HepG2 (cell line): ENCODE data around the gene PNRC1. TPM values are rescaled to one million over a fixed set of nuclear protein-coding genes. Genes with fewer than 3 reads are reported as not detected.

ENCODE experiments used
- ATAC-seq: fragments of 200-7000 bp; cut with Tn5 transposase; 3 replicates; pipeline ENCODE4 v1.9.1; 2020; ENCODE audit warnings: mild to moderate bottlenecking, moderate library complexity
- BruUV-seq: library from RNA; stranded (reverse); fragments of 400-500 nt; replicated peaks from 2 replicates; lab custom pipeline; 2021; lab: Mats Ljungman, UMichigan
- CTCF ChIA-PET: fragments of 300-600 bp; formaldehyde crosslinking; extraction: SDS; loops from one replicate; lab custom pipeline; 2021; ENCODE audit warnings: low total read pairs, inconsistent platforms, low intra/inter-chr PET ratio; lab: Yijun Ruan, JAX
- POLR2A ChIA-PET: fragments of 350-600 bp; sonication (Branson Sonifier 250); formaldehyde crosslinking; loops from one replicate; lab custom pipeline; 2020; ENCODE audit warnings: antibody characterized with exemption, inconsistent platforms; lab: Yijun Ruan, JAX
- DNase-seq: peaks from one replicate; pipeline ENCODE4 v3.0.0-alpha.2; 2015; ENCODE audit warnings: low spot score
- FAIRE-seq: peaks from 3 replicates; lab custom pipeline; 2011; peaks lifted over from hg19 to GRCh38; lab: Jason Lieb, UNC
- H2AFZ ChIP-seq: one replicate; pipeline ENCODE4 v1.6.1; 2011; ENCODE audit warnings: low read length, inconsistent platforms
- H3K27ac ChIP-seq: fragments of 300-600 bp; 3 replicates; pipeline ENCODE4 v1.8.0; 2011; ENCODE audit warnings: mixed run types, mild to moderate bottlenecking, mixed read lengths, low read length, inconsistent platforms; ENCODE audit not compliant: insufficient read depth; ENCODE audit errors: extremely low read length
- H3K27me3 ChIP-seq, 2 experiments: fragments of 200-600 bp in 1 of 2; 2 replicates in 1 of 2; 3 replicates in 1 of 2; pipeline versions ENCODE4 v1.6.0 to v1.8.0; 2011; ENCODE audit warnings: low read length in 2 of 2, mild to moderate bottlenecking in 2 of 2, moderate library complexity in 2 of 2, inconsistent platforms in 1 of 2; ENCODE audit not compliant: insufficient read depth in 2 of 2, control insufficient read depth in 1 of 2
- H3K36me3 ChIP-seq, 2 experiments: fragments of 200-600 bp in 1 of 2; replicated peaks in 1 of 2; 2 replicates in 1 of 2; 3 replicates in 1 of 2; pipeline versions ENCODE4 v1.5.1 to v1.8.0; 2011; ENCODE audit warnings: low read length in 2 of 2, inconsistent platforms in 1 of 2; ENCODE audit not compliant: insufficient read depth in 2 of 2, control insufficient read depth in 1 of 2
- H3K4me1 ChIP-seq: 2 replicates; pipeline ENCODE4 v1.5.1; 2012; ENCODE audit warnings: low read length, inconsistent platforms; ENCODE audit not compliant: insufficient read depth
- H3K4me2 ChIP-seq: 2 replicates; pipeline ENCODE4 v1.6.0; 2011; ENCODE audit warnings: low read depth, low read length, inconsistent platforms
- H3K4me3 ChIP-seq, 3 experiments: fragments of 200-600 bp in 1 of 3; sonication (generic), shearing (Covaris generic) in 1 of 3; replicated peaks in 1 of 3; 2 replicates each; pipeline ENCODE4 v1.5.1; 2011 to 2016; ENCODE audit warnings: low read length in 3 of 3, inconsistent platforms in 2 of 3, low read depth in 2 of 3, mild to moderate bottlenecking in 2 of 3, control low read depth in 1 of 3, mixed read lengths in 1 of 3; ENCODE audit not compliant: insufficient read depth in 1 of 3
- H3K79me2 ChIP-seq: one replicate; pipeline ENCODE4 v1.6.1; 2011; ENCODE audit warnings: low read length, inconsistent platforms; ENCODE audit not compliant: insufficient read depth
- H3K9ac ChIP-seq: 2 replicates; pipeline ENCODE4 v1.6.0; 2011; ENCODE audit warnings: mild to moderate bottlenecking, low read depth, low read length, inconsistent platforms; ENCODE audit not compliant: insufficient read depth
- H3K9me3 ChIP-seq: 2 replicates; pipeline ENCODE4 v1.5.1; 2012; ENCODE audit warnings: mild to moderate bottlenecking, low read length
- H4K20me1 ChIP-seq: 2 replicates; pipeline ENCODE4 v1.6.0; 2011; ENCODE audit warnings: inconsistent platforms, mild to moderate bottlenecking, low read length, moderate library complexity; ENCODE audit not compliant: insufficient read depth
- FOXM1 ChIP-seq: sonication (generic); formaldehyde crosslinking; IDR thresholded peaks from 2 replicates; pipeline ENCODE4 v1.5.0; 2020; ENCODE audit warnings: missing genetic modification reagents
- GTF3A ChIP-seq: sonication (generic); formaldehyde crosslinking; conservative IDR thresholded peaks from 2 replicates; pipeline ENCODE4 v1.4.0; 2020; ENCODE audit warnings: mild to moderate bottlenecking, missing genetic modification reagents
- IKZF1 ChIP-seq: fragments of 450-650 bp; IDR thresholded peaks from 2 replicates; pipeline ENCODE4 v1.7.1; 2016
- KDM6A ChIP-seq: IDR thresholded peaks from 2 replicates; pipeline ENCODE4 v1.6.1; 2016; ENCODE audit warnings: low read depth
- MEF2D ChIP-seq: sonication (generic); formaldehyde crosslinking; IDR thresholded peaks from 2 replicates; pipeline ENCODE4 v1.5.1; 2020; ENCODE audit warnings: mild to moderate bottlenecking, missing genetic modification reagents
- MEIS1 ChIP-seq: sonication (generic); formaldehyde crosslinking; IDR thresholded peaks from 2 replicates; pipeline ENCODE4 v1.9.0; 2021; ENCODE audit warnings: mild to moderate bottlenecking, missing genetic modification reagents, moderate library complexity, borderline replicate concordance
- MTF2 ChIP-seq: sonication (generic); formaldehyde crosslinking; IDR thresholded peaks from 2 replicates; pipeline ENCODE4 v1.5.0; 2020; ENCODE audit warnings: missing genetic modification reagents, borderline replicate concordance
- NFIC ChIP-seq: IDR thresholded peaks from 2 replicates; pipeline ENCODE4 v1.6.1; 2012; ENCODE audit warnings: mild to moderate bottlenecking, low read length, inconsistent platforms
- PLRG1 ChIP-seq: fragments of 450-650 bp; conservative IDR thresholded peaks from 2 replicates; pipeline ENCODE4 v1.6.1; 2016
- SKIL ChIP-seq: sonication (generic); formaldehyde crosslinking; IDR thresholded peaks from 2 replicates; pipeline ENCODE4 v1.8.0; 2022; ENCODE audit warnings: missing genetic modification reagents, mild to moderate bottlenecking, moderate library complexity, borderline replicate concordance
- TGIF2 ChIP-seq: IDR thresholded peaks from 2 replicates; pipeline ENCODE4 v1.6.1; 2016; ENCODE audit warnings: control low read depth, missing compliant biosample characterization
- TRIM22 ChIP-seq: fragments of 450-650 bp; IDR thresholded peaks from 2 replicates; pipeline ENCODE4 v1.6.1; 2017
- ZNF354B ChIP-seq: sonication (generic); formaldehyde crosslinking; IDR thresholded peaks from 2 replicates; pipeline ENCODE4 v1.8.0; 2022; ENCODE audit warnings: mild to moderate bottlenecking, missing genetic modification reagents
- ZNF646 ChIP-seq: sonication (generic); formaldehyde crosslinking; IDR thresholded peaks from 2 replicates; pipeline ENCODE4 v1.9.0; 2021; ENCODE audit warnings: mild to moderate bottlenecking, missing genetic modification reagents
- ZNF766 ChIP-seq: sonication (generic); formaldehyde crosslinking; IDR thresholded peaks from 2 replicates; pipeline ENCODE4 v1.5.0; 2020; ENCODE audit warnings: missing genetic modification reagents, borderline replicate concordance
- ZNF83 ChIP-seq: sonication (generic); formaldehyde crosslinking; IDR thresholded peaks from 2 replicates; pipeline ENCODE4 v1.4.0; 2020; ENCODE audit warnings: missing genetic modification reagents, mild to moderate bottlenecking, borderline replicate concordance
- ZSCAN25 ChIP-seq: sonication (generic); formaldehyde crosslinking; IDR thresholded peaks from 2 replicates; pipeline ENCODE4 v1.8.0; 2022; ENCODE audit warnings: mild to moderate bottlenecking, missing genetic modification reagents
- WGBS: methylation state at CpG from one replicate; pipeline ENCODE4 v1.1.6; 2017; ENCODE audit warnings: low lambda C conversion rate; 5-methylcytosine and 5-hydroxymethylcytosine counted together
- in situ Hi-C: cut with HindIII; loops from 2 replicates; pipeline ENCODE4 v1.10.0; 2017; ENCODE audit warnings: low pct_unique_long_range_greater_than_20kb; ENCODE audit not compliant: extremely low pct_ligation_motif_present
- intact Hi-C: fragments of 100-400 bp; cut with micrococcal nuclease; formaldehyde crosslinking; loops from one replicate; pipeline ENCODE4 v1.10.0; 2022; ENCODE audit not compliant: unreplicated experiment
- polyA plus RNA-seq, 8 experiments: library from polyadenylated mRNA; depleted of rRNA in 3 of 8; stranded (reverse) in 7 of 8; unstranded in 1 of 8; fragments of >200 nt; fragmentation: Illumina TruSeq in 4 of 8; extraction: Trizol in 4 of 8; gene quantifications; 2 replicates each; pipeline versions ENCODE4 v1.2.1 to v1.2.3, GENCODE V29; 2011 to 2016; ENCODE audit warnings: low read depth in 4 of 8, missing spikeins in 1 of 8, mixed read lengths in 1 of 8; ENCODE audit not compliant: insufficient read depth in 1 of 8
- total RNA-seq, 5 experiments: library from RNA; depleted of rRNA; stranded (reverse); fragments of >200 nt; fragmentation: Illumina TruSeq; extraction: Trizol; gene quantifications; 2 replicates each; pipeline ENCODE4 v1.2.3, GENCODE V29; 2016; ENCODE audit warnings: low read depth in 1 of 5

The PNRC1 gene
- total and polyA plus RNA-seq, 2 of the 13 experiments (the other 11 are each of a cell fraction or from before 2014, with no cell fraction given) = 17.6 to 36.0 TPM

GRCh38 chr6:89032599-89032998 lies 48.0 kb upstream of the PNRC1 start (continued):
- no peak for TF ChIP-seq MTF2
- no peak for TF ChIP-seq KDM6A (CRISPR knock-in tag)
- TF ChIP-seq TRIM22 = no peak

GRCh38 chr6:89033461-89033860 lies 47.1 kb upstream of the PNRC1 start:
- 56% methylated on average over 1 of the region's 1 CpG for WGBS
- Histone ChIP-seq H2AFZ (no peak overlapping the region), H3K9me3 (peaks cover 9% of the 10 kb centered on the region; the same call in 1 of the 2 replicates), H3K27me3 (no peaks in the 10 kb centered on the region), H3K79me2 (no peaks in the 10 kb centered on the region), H3K9ac (no peak overlapping the region), H3K36me3 (no peaks in the 10 kb centered on the region), H3K4me3 (no peak overlapping the region), H3K27ac (no peak overlapping the region), H3K4me2 (no peak overlapping the region), H3K4me1 (peaks cover 38% of the 10 kb centered on the region), H4K20me1 (no peaks in the 10 kb centered on the region)
- BruUV-seq = no TSS peak
- FAIRE-seq (no peak), DNase-seq (no peak), ATAC-seq (no peak)
- intact Hi-C loops = no loop called here
- POLR2A ChIA-PET = no interaction called here
- CTCF ChIA-PET = no interaction called here
- TF ChIP-seq ZNF766 (CRISPR knock-in tag) (no peak), ZNF646 (no peak), SKIL (CRISPR knock-in tag) (no peak), TGIF2 (no peak), ZNF83 (no peak), GTF3A (CRISPR knock-in tag) (no peak), PLRG1 (no peak), ZSCAN25 (no peak), IKZF1 (no peak), NFIC (no peak), MEIS1 (CRISPR knock-in tag) (no peak), MEF2D (no peak), FOXM1 (CRISPR knock-in tag) (no peak), ZNF354B (CRISPR knock-in tag) (no peak)
- in situ Hi-C loops = no loop called here
